GM12878 (cell line): ENCODE results near the gene POU2F3.

ENCODE experiments used
- CREB1 ChIP-seq: IDR thresholded peaks from 2 replicates; pipeline ENCODE4 v1.6.1; 2012; ENCODE audit warnings: low read depth, mild to moderate bottlenecking, inconsistent platforms
- EGR1 ChIP-seq, 2 experiments: IDR thresholded peaks; 1 replicate in 1 of 2; 2 replicates in 1 of 2; pipeline ENCODE4 v1.6.1; 2011 to 2012; ENCODE audit warnings: low read depth in 2 of 2, low read length in 2 of 2, borderline replicate concordance in 1 of 2, mild to moderate bottlenecking in 1 of 2, moderate library complexity in 1 of 2
- MYB ChIP-seq: fragments of 150-350 bp; IDR thresholded peaks from 2 replicates; pipeline ENCODE4 v1.6.1; 2014; ENCODE audit warnings: mild to moderate bottlenecking, low read depth, low read length, borderline replicate concordance
- POLR2A ChIP-seq: IDR thresholded peaks from 2 replicates; pipeline ENCODE4 v1.6.1; 2011; ENCODE audit warnings: low read depth, mild to moderate bottlenecking, low read length
- POLR2AphosphoS2 ChIP-seq: IDR thresholded peaks from 2 replicates; pipeline ENCODE4 v1.6.1; 2011; ENCODE audit warnings: low read depth, mild to moderate bottlenecking, low read length, improper control_type of control experiment, moderate library complexity

GRCh38 chr11:120208777-120209176, 31.2 kb upstream of the POU2F3 start:
- TF ChIP-seq EGR1 (IDR thresholded peaks at IDR 0.05; ENCODE audit: borderline replicate concordance in 1 of 2, low read depth in 2 of 2, low read length in 2 of 2) (no peak), POLR2A (no peak), POLR2AphosphoS2 (no peak), MYB (no peak), CREB1 (no peak)
